CD4-positive, alpha-beta T cell treated with Interleukin-6 for 4 hours (primary cell): ENCODE results near the gene TMEM218.

Experiments used
- DNase-seq: peaks from one replicate; pipeline ENCODE4 v3.0.0-alpha.2; 2020; ENCODE audit warnings: mixed read lengths

Gene TMEM218

DNA sequence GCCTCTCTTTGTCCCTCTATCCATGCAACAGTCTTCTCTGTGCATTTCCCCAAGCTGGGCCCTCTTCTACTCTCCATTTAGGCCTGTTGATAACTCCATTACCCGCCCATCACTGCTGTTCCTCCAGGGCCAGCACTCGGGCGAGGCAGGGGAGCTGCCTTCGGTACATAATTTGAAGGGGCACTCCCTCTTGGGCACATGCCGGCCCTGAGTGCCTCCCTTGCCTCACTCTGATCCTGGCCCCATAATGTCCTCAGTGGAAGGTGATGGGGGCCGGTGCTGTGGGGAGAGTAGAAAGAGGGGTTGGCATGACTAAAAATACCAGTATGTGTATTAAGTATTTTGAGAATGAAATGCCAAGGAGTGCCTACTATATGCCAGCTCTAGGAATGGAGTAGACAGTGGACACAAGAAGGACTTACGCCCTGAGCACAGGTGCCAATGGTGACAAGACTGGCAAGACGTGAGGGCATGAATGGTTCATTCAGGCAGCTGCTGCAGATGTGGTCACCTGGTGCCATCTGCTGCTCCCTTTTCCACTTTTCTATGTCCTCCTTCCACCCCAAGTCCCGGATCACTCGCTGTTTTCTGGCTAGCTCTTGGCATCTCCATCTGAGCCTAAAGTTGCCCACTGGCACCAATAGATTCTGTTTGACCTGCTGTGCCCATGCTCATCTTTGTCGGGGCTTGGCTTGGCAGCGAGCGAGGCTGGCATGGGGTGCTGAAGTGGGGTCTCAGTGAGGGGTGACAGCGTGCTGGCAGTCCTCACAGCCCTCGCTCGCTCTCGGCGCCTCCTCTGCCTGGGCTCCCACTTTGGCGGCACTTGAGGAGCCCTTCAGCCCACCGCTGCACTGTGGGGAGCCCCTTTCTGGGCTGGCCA is 22.6 kb downstream of the TMEM218 start:
- DNase-seq, result no peak

DNA sequence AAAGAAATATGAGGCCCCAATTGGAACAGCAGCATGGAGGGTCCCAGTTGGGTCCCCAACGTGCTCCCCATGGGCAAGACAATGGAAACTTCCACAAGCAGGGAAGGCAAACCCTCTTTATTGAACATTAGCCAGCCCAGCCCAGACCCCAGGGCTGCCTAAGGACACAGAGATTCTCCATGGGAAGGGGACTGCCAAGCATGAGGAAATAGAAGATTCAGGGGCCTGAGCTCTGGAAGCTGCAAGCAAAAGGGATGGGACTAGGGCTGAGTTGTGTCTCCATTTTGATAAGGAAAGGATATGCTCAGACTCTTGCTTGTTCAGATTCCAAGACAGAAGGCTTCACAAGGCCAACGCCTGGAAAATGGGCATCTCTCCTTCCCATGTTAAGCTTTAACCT is 23.3 kb downstream of the TMEM218 start:
- DNase-seq, result no peak

DNA sequence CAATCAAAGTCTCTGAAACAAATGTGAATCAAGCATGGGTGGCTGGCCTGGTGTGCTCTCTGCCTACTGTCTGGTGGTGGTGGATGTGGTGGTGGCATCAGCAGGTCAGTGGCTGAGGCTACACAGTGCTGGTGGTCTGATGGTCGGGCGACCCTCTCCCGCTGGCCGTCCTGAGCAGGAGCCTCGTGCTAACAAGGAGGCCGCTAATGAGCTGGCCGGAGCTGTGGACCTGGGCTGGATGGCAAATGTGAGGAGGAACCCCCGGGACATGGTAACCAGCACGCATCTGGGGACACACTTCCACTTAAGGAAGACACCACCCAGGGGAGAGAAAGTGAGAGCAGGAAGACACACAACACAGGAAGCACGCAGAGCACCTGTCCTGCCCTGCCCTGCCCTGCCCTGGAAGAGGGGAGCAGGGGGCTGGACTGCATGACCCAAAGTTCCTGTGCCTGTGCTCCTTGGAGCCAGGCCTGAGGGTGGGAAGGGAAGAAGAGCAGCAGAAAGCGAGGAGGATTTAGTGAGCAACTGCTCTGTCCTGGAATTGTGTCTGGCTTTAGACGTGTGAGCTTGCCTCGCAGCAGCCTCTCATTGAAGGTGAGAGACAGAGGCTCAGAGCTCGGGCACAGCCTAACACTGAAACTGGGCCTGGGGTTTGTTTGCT is 24.7 kb downstream of the TMEM218 start:
- DNase-seq, result no peak

DNA sequence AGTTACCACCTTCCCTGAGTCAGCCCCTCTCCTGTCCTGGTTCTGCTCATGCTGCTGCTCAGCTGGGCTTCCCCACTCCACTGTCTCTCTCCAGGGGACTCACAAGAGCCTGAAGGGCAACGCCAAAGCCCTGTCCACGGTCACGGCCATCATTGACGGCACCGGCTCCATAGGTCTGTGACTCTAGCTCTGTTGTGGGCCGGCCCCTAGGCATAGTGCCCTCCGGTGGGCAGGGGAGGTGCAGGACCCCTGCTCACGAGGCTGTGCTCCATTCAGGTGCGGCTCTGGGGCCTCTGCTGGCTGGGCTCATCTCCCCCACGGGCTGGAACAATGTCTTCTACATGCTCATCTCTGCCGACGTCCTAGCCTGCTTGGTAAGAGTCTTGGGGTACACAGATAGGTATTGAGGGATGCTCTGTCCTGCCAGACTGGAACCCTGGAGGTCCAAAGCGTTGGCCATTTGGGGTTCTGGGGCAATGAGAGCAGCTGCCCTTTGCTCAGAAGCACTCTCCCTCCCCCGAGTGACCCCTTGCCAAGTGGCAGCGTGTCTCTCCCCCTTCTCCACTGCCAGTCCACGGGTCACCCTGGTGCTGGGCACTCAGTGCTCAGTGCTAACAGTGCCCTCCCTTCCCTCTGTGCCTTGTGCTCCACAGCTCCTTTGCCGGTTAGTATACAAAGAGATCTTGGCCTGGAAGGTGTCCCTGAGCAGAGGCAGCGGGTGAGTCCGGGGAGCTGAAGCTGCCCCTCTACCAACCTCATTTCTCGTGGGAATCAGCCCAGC is 25.9 kb downstream of the TMEM218 start:
- no peak for DNase-seq

DNA sequence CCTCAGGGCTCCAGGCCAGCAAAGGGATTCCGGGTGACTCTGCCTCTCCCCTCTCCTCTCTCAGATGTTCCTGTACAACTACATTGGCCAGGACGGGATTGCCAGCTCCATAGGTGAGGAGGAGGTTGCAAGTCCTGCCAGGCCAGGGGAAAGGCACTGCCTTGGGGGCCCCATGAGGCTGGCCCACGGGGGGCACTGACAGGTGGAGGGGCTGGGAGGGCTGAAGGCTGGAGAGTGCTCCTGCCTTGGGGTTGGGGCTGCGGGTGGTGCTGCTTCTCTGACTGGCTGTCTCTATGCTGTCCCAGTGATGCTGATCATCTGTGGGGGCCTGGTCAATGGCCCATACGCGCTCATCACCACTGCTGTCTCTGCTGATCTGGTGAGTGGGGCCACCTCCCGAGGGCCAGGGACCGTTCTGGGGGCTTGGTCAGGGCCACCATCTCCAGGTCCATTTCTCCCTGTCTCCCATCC is 26.6 kb downstream of the TMEM218 start:
- DNase-seq, result no peak

DNA sequence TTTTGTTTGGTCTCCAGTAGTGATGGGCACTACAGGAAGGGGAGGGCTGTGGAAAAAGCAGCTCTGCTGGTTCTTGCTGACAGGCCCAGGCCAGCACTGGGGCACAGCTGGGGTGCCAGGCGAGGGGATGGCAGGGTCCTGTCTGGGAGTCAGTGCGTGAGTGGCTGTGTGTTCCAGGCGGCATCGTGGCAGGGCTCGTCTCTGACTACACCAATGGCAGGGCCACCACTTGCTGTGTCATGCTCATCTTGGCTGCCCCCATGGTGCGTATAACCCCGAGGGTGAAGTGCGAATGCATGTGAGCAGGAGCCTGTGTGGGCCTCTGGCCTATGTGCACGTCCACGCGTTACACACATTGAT is 27.4 kb downstream of the TMEM218 start:
- DNase-seq, result no peak

DNA sequence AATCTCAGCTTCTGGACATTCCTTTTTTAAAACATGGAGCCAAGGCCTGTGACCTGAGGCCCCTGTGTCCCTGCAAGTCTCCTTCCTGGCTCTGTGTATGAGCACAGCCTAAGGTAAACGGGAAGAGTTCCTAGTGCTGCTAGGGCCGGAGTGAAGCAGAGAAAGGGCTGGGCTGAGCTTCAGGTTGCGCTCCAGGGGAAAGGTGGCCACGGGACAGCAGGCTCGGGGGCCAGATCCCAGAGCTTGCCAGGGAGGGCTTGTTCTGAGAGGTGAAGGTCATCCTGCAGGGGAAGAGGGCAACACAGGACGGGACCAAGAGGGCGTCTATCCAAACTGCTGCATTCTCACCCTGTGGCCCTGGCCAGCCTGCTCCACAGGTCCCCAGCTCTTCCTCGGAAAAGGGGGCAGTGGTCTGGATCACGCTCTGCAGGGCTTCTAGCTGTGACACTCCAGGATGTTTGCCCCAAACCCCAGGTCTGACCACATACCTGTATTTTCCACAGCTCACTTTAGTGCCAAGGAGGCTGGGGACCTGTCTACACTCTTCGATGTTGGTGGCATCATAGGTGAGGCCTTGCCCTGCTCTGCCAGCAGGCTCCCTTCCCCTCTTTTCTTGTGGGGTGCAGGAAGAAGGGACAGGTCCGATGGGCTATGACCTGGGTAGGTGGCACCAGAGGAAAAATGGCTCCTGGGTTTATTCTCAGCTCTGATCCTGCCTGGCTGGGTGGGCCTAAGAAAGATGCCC is 27.9 kb downstream of the TMEM218 start:
- no peak for DNase-seq

DNA sequence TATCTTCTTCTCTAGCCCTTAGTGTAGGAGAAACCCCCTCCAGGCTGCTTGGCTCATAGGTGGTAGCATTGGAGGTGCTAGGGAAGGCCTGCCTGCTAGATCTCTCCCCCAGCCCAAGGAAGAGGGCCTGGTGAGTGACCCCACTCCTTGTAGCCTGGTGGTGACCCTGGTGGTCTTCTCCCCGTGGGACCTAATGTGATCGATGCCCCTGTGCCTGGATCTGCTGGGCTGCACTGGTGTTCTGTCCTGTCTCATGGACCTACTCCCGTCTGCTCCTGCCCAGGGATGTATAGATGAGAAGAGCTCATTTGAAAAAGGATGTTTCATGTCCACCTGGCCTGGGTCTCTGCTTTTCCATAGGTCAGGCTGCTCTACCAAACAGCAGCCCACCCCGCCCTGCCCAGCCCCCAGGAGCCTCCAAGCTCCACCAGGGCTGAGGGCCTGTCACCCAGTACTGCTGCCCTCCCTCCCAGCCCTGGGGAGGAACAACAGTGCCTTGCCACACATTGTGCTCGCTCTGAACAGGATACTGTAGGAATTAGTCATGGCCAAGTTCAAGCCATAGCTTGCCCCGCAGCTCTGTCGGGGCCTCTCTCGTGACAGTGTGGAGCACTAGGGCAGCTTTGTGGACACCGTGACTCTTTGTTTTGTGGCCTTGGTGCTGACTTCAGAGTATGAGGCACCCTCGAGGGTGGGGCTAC is 28.7 kb downstream of the TMEM218 start:
- no peak for DNase-seq

DNA sequence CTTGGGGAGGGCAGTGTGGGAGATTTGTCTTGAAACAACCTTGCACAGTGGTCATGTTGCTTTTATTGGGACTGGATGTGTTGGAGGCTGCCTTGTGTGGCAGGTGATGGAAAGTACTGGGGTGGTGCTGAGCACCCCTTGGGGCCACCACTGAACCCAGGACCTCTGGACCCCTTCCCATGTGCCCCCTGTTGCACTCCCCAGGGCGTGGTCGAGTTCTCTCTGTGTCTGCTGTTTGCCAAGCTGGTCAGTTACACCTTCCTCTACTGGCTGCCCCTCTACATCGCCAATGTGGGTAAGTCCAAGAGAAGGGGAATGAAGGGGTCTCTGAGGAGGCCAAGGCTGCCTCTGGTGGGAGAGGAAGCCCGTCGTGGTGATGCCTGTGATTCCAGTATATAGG is 29.4 kb downstream of the TMEM218 start:
- DNase-seq, result no peak

DNA sequence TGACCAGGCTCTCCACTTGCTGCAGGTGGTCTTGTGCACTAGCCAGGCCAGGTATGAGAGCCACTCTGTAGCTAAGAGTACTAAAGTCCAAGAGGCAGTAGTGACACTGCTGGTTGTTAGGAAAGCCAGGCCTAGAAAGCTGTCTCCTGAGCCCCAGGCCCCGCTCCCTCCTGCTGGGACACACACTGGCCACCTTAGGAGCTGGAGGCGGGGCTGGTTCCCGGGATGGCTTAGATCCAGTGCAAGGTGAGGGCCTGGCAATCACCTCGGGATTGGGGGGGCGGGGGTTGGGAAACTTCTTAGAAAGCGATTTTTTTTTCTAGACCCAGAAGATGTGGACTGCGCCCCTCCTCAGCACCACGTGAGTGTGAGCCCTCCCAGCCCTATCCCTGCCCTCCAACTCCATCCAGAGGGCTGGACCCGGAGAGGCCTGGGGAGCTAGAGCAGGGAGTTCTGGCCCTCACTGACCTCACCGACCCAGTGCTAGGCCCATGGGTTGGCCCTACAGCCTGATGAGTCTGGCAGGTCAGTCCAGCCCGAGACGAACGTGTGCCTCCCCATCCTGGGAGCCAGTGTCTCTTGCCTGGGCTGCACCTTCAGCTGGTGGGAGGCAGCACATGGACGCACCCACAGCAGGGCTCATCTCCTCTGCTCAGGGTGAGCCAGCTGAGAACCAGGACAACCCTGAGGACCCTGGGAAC is 30.2 kb downstream of the TMEM218 start:
- no peak for DNase-seq

DNA sequence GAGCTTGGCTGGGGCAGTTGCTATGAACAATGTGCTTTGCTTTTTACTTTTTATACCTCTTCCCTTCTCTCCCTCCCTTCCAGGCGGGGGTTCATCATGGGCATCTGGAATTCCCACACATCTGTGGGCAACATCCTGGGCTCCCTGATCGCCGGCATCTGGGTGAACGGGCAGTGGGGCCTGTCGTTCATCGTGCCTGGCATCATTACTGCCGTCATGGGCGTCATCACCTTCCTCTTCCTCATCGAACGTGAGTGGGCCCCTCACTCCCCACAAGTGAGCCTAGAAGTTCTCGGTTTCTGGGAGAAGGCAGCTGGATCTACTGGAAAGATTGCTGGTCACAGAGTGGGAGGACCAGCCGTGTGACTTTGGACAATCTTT is 30.9 kb downstream of the TMEM218 start:
- DNase-seq, result no peak

DNA sequence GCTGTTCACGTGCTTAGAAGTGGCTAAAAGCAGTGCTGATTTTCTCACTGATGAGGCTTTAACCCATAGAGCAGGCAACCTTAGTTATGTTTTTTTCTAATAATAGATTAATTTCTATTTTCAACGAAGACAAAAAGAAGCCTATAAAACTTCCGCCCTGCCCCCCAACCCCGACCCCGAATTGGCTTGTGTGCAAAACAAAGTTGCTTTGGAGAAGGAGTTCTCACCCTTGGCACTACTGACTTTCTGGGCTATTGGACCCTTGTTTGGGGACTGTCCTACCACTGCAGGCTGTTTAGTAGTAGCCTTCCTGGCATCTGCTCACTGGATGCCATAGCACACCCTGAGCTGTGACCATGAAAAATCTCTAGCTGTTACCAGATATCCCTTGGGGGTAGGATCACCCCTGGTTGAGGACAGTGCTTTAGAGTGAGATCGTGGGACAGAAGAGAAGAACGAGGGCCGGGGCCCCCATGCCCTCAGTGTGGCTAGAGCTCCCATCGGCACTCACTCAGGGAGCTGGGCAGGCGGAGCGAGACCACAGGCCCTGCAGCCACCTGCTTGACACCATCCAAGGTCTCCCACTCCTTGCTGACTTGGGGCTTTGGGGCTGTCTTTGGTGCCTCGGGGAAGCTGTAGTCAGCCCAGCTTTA is 31.4 kb downstream of the TMEM218 start:
- no peak for DNase-seq

DNA sequence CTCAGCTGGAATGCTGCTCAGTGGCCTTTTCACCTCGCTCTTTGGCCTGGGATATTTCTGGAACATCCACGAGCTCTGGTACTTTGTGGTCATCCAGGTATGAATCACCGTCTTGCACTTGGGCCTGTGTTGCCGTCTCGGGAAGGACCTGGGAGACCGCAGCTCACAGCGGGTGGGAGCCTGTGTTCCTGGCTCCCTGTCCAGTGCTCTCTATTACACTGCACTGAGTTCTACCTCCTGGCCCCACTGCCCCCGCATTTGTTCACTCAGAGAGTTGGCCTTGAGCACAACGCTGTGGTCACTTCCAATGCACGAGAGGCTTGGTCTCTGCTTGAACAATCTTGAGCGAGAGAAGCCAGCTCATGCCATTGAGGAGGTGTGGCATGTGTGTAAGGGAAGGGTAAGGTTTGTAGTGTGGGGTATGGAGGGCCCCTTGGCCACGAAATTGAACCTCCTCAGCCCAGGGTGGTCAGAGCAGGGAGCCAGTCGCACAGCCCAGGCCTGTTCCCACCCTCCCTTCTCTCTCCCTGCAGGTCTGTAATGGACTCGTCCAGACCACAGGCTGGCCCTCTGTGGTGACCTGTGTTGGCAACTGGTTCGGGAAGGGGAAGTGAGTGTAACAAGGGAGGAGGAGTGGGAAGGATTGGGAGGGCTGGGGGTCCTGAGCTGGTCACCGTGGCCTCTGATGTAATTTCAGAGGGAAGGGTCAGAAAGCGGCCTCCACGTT is 32.1 kb downstream of the TMEM218 start:
- no peak for DNase-seq

DNA sequence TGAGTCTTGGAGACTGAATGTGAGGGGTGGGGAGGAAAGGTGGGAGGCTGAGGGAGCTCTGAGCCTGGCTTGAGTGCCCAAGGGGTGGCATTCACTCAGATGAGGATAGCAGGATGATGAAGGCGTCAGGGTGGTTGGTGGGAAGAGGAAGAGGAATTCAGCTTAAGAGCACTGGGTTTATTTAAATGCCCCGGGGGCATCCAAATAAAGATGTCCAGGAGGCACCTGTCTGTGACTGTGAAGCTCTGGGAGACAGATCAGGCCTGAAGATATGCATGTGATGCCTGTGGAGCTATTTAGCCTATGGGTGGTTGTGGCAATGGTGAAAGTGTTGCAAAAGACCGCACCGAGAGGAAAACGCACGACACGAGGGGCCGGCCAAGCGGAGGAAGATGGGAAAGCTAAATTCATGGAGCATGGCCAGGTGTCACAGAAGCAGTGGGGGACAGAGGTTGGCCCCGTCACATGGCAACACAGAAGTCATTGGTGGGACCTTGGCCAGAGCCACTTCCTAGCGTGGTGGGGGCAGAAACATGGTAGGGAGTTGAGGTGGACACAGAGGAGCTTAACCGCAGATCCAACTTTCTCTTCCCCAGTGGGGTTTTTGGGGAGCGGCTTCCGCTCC is 32.8 kb downstream of the TMEM218 start:
- DNase-seq, result no peak

DNA sequence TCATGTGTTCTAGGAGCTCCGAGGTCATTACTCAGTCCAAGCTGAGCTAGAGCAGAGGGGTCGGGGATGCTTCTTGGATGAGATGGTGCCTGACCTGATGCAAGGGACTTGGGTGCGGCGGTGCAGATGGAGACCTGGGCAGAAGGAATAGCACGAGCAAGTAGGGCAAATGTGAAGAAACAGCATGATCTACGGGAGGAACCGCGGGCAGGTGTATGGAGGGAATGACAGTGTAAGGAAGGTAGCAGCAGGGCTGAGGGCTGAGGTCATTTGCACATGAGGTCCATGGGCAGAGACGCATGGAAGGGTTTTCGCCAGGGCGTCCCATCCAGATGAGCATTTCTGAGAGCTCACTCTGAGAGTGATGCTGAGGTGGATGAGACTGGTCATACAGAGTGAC is 33.4 kb downstream of the TMEM218 start:
- DNase-seq, result no peak

DNA sequence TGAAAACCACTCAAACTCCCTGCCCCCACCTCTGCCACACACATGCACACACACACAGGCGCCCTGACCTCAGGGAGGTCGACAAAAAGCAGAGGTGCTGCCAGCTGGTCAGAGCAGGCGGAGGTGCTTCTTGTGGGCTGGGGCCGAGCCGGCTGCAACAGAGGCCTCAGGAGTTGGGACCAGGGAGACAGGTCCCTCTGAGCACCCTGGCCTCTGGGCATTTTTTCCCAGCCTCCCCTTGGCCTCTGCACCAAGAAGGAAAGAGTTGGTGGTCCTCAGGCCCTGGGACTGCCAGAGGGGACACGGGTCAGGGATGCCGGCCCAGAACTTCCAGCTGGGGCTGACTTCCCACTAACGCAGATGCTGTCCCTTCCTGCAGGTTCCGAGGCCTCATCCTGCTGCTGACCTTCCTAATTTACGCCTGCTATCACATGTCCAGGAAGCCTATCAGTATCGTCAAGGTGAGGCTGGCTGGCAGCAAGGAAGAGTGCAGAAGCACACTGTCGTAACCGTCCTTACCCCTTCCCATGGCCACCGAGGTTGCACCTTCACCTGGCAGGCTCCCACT is 35.0 kb downstream of the TMEM218 start:
- no peak for DNase-seq

DNA sequence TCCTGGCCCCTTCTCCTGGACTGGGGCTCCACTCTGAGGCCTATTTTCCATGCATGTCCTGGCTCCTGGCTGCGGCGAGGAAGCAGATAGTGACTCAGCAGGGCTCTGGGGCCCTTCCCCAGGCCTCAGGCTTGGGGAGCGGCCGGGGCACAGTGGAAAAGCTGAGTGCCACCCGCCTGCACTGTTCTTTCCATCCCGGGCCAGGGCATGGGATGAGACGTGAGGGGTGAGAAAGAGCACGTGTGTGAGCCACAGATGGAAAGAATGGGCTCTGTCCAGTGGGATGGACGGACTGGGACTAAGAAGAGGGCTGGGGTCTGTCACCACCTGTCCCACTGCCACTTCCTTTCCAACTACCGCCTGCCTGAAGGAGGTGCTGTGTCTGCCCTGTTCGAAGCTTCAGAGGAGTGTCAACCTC is 35.5 kb downstream of the TMEM218 start:
- DNase-seq, result no peak

DNA sequence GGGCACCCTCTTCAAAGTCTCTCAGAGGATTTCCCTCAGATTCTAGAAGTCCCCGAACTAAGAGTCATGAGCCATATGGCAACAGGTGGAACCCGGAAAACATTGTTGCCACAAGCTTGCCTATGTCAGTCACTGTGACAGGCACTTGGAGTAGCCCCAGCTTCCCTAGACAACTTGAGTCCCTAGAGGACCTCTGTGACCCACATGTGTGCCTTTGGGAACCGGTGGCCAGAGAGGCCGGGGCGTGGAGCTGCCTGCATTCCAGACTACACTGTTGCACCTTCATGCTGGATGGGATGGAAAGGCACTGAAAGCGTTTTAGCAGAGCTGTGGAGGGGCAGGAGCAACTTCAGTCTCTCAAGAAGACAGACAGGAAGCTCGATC is 36.2 kb downstream of the TMEM218 start:
- DNase-seq, result no peak

DNA sequence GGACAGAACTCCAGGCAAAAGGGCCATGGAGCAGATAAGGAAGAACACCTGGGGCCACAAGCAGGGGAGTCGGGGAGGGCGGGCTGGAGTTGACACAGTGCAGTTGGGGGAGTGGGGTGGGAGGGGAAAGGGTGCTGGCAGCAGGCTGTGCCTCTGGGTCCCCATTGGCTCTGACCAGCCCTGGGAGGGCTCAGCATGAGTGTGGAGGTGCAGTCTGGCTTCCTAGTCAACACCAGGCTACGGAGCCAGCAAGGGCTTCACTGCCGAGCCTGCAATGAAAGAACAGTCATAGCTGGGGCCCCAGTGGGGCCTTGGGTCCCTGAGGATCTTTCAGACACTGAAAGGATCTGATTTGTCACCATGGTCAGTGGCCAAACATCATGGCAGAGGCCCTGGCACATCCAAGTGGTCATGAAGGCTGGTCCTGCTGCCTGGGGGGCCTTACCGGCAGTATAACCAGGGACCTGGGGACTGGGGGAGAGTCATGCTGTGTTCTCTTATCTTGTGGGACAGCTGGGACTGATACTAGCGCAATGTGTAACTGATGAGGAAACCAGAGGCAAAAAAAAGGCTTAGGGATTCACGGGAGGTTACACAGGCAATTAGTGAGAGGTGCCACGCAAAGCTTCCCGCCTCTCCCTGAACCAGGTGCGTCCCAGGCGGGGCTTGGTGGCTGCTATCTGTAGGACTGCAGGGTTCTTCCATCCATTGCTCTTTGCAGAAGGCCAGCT is 36.8 kb downstream of the TMEM218 start:
- no peak for DNase-seq
